Measurements from ENCODE around the gene MILR1. TPM values are rescaled to one million over a fixed set of nuclear protein-coding genes. Genes with fewer than 3 reads are reported as not detected.

Gene MILR1
- polyA plus RNA-seq, 4 donors: 1.6 to 2.6 (median 2.2) TPM

DNA sequence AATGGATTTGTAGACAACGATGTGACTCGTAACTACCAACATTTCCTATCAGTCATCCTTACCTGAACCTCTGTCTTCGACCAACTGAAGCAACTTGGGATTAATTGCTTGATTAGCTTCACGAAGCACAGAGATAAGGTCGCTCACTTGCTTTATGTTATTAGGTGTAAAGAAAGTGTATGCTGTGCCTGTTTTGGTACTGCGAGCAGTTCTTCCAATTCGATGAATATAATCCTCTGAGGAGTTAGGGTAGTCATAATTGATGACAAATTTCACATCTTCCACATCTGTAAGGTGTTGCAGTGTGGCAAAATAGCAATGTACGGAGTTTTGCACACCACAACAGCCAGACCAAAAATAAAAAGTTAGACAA lies 51.6 kb downstream of the MILR1 start:
- DNase-seq (ENCODE audit: low read depth in 4 of 4, low spot score in 2 of 4): no peak

GRCh38 chr17:64500862-64501765 lies 52.2 kb downstream of the MILR1 start:
- DNase-seq (ENCODE audit: low read depth in 4 of 4, low spot score in 2 of 4): no peak

DNA sequence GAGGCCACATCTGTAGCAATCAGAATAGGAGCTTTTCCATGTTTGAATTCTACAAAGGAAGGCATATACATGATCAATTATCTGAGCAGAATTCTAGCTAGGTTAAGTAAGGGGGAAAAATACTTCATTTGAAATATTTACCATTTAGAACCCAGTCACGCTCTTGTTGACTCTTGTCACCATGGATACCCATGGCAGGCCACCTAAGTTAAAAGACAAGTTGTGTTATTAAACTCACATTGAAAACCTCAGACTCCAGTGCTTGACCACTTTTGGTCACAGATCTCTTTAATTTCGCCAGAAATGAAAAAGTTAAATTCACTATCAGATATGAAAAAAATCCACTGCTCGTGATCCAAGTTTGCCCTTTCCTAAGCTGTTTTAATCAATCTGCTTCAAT lies 53.1 kb downstream of the MILR1 start:
- no peak for DNase-seq (ENCODE audit: low read depth in 4 of 4, low spot score in 2 of 4)

- no peak for DNase-seq (ENCODE audit: low read depth in 4 of 4, low spot score in 2 of 4)
Observed at GRCh38 chr17:64502809-64503208, 53.9 kb downstream of the MILR1 start.

DNA sequence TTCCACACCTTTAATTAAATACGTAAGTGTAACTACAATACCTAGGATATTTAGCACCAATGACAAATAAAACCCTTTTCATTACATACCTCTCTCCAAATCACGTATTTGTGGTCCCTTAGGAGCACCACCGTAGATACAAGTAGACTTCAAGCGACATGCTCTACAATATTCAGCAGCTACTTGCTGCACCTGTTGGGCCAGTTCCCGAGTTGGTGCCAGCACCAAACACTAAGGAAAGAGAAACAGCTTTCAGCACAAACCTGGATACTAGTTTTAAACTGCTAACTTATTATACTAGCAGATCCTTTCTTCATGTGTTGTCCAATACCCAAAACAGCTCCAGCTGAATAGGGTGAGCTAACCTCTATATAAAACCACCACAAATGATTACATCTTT lies 54.4 kb downstream of the MILR1 start:
- no peak for DNase-seq (ENCODE audit: low read depth in 4 of 4, low spot score in 2 of 4)

GRCh38 chr17:64503821-64504768 lies 55.2 kb downstream of the MILR1 start:
- DNase-seq (ENCODE audit: low read depth in 4 of 4, low spot score in 2 of 4): no peak

DNA sequence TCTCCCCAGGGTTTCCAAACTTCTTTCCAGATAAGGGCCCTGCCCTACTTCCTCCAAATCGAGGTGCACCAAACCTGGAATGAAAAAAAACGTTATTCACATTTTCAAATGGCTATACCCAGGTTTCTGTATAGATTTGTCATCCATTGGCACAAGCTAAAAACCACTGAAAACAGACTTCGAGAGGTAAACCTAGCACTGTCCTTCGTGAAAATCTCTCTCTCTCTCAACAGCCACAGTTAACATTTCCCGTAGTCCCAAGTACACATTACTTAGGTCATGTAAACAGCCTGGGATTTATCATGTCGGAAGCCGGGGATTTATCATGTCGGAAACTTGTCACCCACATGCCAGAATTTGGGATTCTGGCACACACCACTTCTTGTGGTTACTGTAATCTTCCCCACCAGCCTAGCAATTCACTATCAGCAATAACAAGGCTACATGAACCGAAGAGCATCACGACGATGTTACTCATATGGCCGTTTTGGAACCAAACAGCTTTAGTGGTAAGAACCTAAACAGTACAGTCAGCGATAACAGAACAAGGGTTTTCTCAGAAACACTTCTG lies 55.9 kb downstream of the MILR1 start:
- peak in 1 of 4 donors; percentile 28 for DNase-seq (ENCODE audit: low read depth in 4 of 4, low spot score in 2 of 4)

- peak; percentile 77 to 90 (median 86) for DNase-seq (ENCODE audit: low read depth in 4 of 4, low spot score in 2 of 4)
Observed at GRCh38 chr17:64505340-64506200, 56.7 kb downstream of the MILR1 start.

DNA sequence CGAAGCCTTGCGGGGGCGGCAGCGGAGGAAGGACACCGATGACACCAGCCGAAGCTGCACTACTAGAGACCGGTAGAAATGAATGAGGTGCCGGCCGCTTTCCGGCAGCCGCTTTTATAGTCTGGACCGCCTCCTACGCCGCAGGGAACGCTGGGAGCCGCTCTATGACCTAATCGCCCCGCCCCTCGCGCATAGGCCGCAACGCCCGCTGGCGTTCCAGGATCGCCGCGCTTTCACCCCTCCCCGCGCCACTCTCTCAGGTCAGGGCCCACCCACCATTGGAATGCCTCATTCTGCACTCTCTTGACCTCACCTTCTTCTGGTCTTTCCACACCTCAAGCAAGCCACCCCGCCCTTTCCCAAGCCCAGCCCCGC lies 57.3 kb downstream of the MILR1 start, which contains the start of gene DDX5:
TSS of gene DDX5 (minus strand) at position 89 of the 375 bp plus-strand sequence. CDS start 170 bp downstream, outside the sequence.
- peak; percentile 89 to 93 (median 90) for DNase-seq (ENCODE audit: low read depth in 4 of 4, low spot score in 2 of 4)

- DNase-seq (ENCODE audit: low read depth in 4 of 4, low spot score in 2 of 4): peak; percentile 94 to 99 (median 96)
Observed at GRCh38 chr17:64506576-64507412, 57.9 kb downstream of the MILR1 start, which contains the start of gene CEP95. CEP95 (plus strand) TSS chr17:64506977; CDS start chr17:64507098, 121 bp downstream.

DNA sequence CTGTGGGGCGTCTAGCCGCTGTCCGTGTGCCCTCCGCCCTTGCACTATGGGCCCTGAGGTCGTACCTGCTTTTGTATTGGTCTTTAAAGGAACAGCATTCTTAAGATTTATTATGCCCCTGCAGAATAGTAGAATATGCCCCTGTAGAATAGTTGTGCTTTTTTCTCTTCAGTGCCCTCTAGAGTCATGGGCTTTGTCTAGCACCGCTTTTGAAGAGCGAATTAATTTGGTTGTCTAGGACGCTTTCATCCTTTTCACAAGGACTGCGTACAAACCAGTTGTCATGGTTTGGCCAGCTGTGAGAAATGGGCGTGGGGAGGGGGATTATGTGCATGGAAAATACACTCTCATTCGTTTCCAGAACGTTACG lies 58.5 kb downstream of the MILR1 start:
- DNase-seq (ENCODE audit: low read depth in 4 of 4, low spot score in 2 of 4): peak in 3 of 4 donors; percentile 54 to 78 (median 61)

GRCh38 chr17:64508683-64509082 lies 59.8 kb downstream of the MILR1 start:
- DNase-seq (ENCODE audit: low read depth in 4 of 4, low spot score in 2 of 4): no peak

GRCh38 chr17:64509179-64509578 lies 60.3 kb downstream of the MILR1 start:
- DNase-seq (ENCODE audit: low read depth in 4 of 4, low spot score in 2 of 4): no peak

GRCh38 chr17:64515419-64515818 lies 66.5 kb downstream of the MILR1 start:
- no peak for DNase-seq (ENCODE audit: low read depth in 4 of 4, low spot score in 2 of 4)

- DNase-seq (ENCODE audit: low read depth in 4 of 4, low spot score in 2 of 4): no peak
Observed at GRCh38 chr17:64515829-64516228, 66.9 kb downstream of the MILR1 start.
